ENCODE data around the gene KRTAP19-1.

- TF ChIP-seq CTCF (IDR thresholded peaks at IDR 0.05; ENCODE audit: control extremely low read depth in 1 of 3, insufficient read depth in 1 of 3, low read depth in 1 of 3, low read length in 3 of 3) (no peak), ATF2 (IDR thresholded peaks at IDR 0.05; ENCODE audit: low read length) (no peak), TAF7 (optimal IDR thresholded peaks at IDR 0.05; ENCODE audit: borderline replicate concordance, low read depth, low read length) (no peak), EZH2 (IDR thresholded peaks at IDR 0.05; ENCODE audit: low read depth, low read length, severe bottlenecking) (no peak), SIRT6 (IDR thresholded peaks at IDR 0.05; ENCODE audit: low read length) (no peak), CREB1 (IDR thresholded peaks at IDR 0.05) (no peak)
Measured at GRCh38 chr21:30447056-30447455, 33.1 kb downstream of the KRTAP19-1 start.
